ENCODE results near the gene ASB11. TPM values are rescaled to one million over a fixed set of nuclear protein-coding genes. Genes with fewer than 3 reads are reported as not detected.
A peak's percentile ranks its signal among the peaks of the same experiment; 100 is the strongest.

Gene ASB11
- total and polyA plus RNA-seq, 2 donors from 2014 or later, result 0.41 TPM; not detected in 1

GRCh38 chrX:15350329-15350996, 35.0 kb upstream of the ASB11 start:
- intact Hi-C loops (cut with DNase I), result no loop called here
- no peaks in the 10 kb centered on the region for H3K9me3 ChIP-seq (ENCODE audit: control insufficient read depth in 2 of 3, insufficient read depth in 1 of 3, low read length in 3 of 3)
- no peak for TF ChIP-seq CTCF (IDR thresholded peaks at IDR 0.05; ENCODE audit: borderline replicate concordance, extremely low read depth, insufficient read depth)
- no peaks in the 10 kb centered on the region for H3K4me1 ChIP-seq (ENCODE audit: control insufficient read depth in 2 of 3, insufficient read depth in 2 of 3, low read depth in 1 of 3, low read length in 3 of 3)
- no peak overlapping the region for H3K4me3 ChIP-seq (ENCODE audit: low read length in 3 of 3)
- DNase-seq, result peak in 2 of 5 donors; percentile 8 to 17
- H3K36me3 ChIP-seq (ENCODE audit: control insufficient read depth in 2 of 3, insufficient read depth in 3 of 3, low read length in 3 of 3), result no peaks in the 10 kb centered on the region
- no peak for FAIRE-seq
- no peak overlapping the region for H3K9ac ChIP-seq (ENCODE audit: low read length in 3 of 3)
- no peak overlapping the region for H3K27ac ChIP-seq (ENCODE audit: low read depth in 2 of 2, low read length in 2 of 2)
- peaks cover 5% of the 10 kb centered on the region for H3K27me3 ChIP-seq (ENCODE audit: control insufficient read depth, insufficient read depth, low read length)

- Histone ChIP-seq H3K9me3 (ENCODE audit: control insufficient read depth in 2 of 3, insufficient read depth in 1 of 3, low read length in 3 of 3) (no peaks in the 10 kb centered on the region), H3K27ac (ENCODE audit: low read depth in 2 of 2, low read length in 2 of 2) (no peak overlapping the region), H3K9ac (ENCODE audit: low read length in 3 of 3) (no peak overlapping the region), H3K36me3 (ENCODE audit: control insufficient read depth in 2 of 3, insufficient read depth in 3 of 3, low read length in 3 of 3) (no peaks in the 10 kb centered on the region), H3K4me3 (ENCODE audit: low read length in 3 of 3) (no peak overlapping the region), H3K27me3 (ENCODE audit: control insufficient read depth, insufficient read depth, low read length) (peaks cover 5% of the 10 kb centered on the region), H3K4me1 (ENCODE audit: control insufficient read depth in 2 of 3, insufficient read depth in 2 of 3, low read depth in 1 of 3, low read length in 3 of 3) (no peaks in the 10 kb centered on the region)
- peak in 3 of 5 donors; percentile 50 to 80 (median 79) for DNase-seq
- intact Hi-C loops (cut with DNase I), result no loop called here
- TF ChIP-seq CTCF (IDR thresholded peaks at IDR 0.05; ENCODE audit: borderline replicate concordance, extremely low read depth, insufficient read depth), result peak; percentile 42
- peak; percentile 68 for FAIRE-seq
Measured at GRCh38 chrX:15349046-15349445, 33.6 kb upstream of the ASB11 start.

- Histone ChIP-seq H3K9ac (ENCODE audit: low read length in 3 of 3) (no peak overlapping the region), H3K4me3 (ENCODE audit: low read length in 3 of 3) (no peak overlapping the region), H3K36me3 (ENCODE audit: control insufficient read depth in 2 of 3, insufficient read depth in 3 of 3, low read length in 3 of 3) (no peaks in the 10 kb centered on the region), H3K27me3 (ENCODE audit: control insufficient read depth, insufficient read depth, low read length) (peaks cover 5% of the 10 kb centered on the region), H3K4me1 (ENCODE audit: control insufficient read depth in 2 of 3, insufficient read depth in 2 of 3, low read depth in 1 of 3, low read length in 3 of 3) (no peaks in the 10 kb centered on the region), H3K9me3 (ENCODE audit: control insufficient read depth in 2 of 3, insufficient read depth in 1 of 3, low read length in 3 of 3) (no peaks in the 10 kb centered on the region), H3K27ac (ENCODE audit: low read depth in 2 of 2, low read length in 2 of 2) (no peak overlapping the region)
- intact Hi-C loops (cut with DNase I), result no loop called here
- FAIRE-seq (no peak), DNase-seq (no peak)
- no peak for TF ChIP-seq CTCF (IDR thresholded peaks at IDR 0.05; ENCODE audit: borderline replicate concordance, extremely low read depth, insufficient read depth)
Measured at GRCh38 chrX:15345976-15346375, 30.5 kb upstream of the ASB11 start.

GRCh38 chrX:15344106-15344505, 28.7 kb upstream of the ASB11 start:
- H3K9me3 ChIP-seq (ENCODE audit: control insufficient read depth in 2 of 3, insufficient read depth in 1 of 3, low read length in 3 of 3), result no peaks in the 10 kb centered on the region
- H3K4me3 ChIP-seq (ENCODE audit: low read length in 3 of 3), result no peak overlapping the region
- H3K9ac ChIP-seq (ENCODE audit: low read length in 3 of 3), result no peak overlapping the region
- no peak for DNase-seq
- H3K27ac ChIP-seq (ENCODE audit: low read depth in 2 of 2, low read length in 2 of 2), result no peak overlapping the region
- no peaks in the 10 kb centered on the region for H3K36me3 ChIP-seq (ENCODE audit: control insufficient read depth in 2 of 3, insufficient read depth in 3 of 3, low read length in 3 of 3)
- H3K4me1 ChIP-seq (ENCODE audit: control insufficient read depth in 2 of 3, insufficient read depth in 2 of 3, low read depth in 1 of 3, low read length in 3 of 3), result no peaks in the 10 kb centered on the region
- TF ChIP-seq CTCF (IDR thresholded peaks at IDR 0.05; ENCODE audit: borderline replicate concordance, extremely low read depth, insufficient read depth), result no peak
- no peak for FAIRE-seq
- intact Hi-C loops (cut with DNase I), result no loop called here
- H3K27me3 ChIP-seq (ENCODE audit: control insufficient read depth, insufficient read depth, low read length), result peaks cover 7% of the 10 kb centered on the region
